TTC549 (cell line): ENCODE results near the gene ITGA2.

Source experiments
- FAIRE-seq: peaks from 2 replicates; lab custom pipeline; 2012; peaks lifted over from hg19 to GRCh38; lab: Jason Lieb, UNC

ITGA2 gene

DNA sequence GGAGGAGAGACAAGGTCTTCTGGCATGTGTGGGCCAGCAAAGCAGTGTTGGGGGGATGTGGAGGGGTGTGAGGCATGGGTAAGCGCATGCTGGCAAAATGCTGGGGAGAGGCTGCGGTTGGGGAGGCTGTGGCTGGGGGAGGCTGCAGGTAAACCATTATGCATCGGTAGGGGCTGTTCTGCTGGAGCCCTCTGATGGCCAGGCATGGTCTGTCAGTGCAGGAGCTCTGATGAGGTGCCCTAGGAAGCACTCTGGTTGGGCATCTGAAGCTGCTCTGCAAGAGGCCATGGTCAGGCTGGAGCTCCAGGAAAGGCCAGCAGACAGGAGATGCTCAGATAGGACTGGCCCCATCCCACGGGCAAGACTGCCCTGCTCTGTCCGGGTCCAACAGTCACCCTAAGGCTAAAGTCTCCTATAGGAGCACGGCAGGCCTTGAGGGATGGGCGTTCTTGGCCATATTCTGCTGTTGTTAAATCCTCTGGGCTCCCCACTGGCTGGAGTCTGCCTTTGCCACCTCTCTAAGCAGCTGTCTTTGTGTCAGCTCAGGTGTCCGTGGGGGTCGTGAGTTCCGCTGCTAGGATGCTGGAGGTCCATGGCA is 28.7 kb downstream of the ITGA2 start:
- no peak for FAIRE-seq

DNA sequence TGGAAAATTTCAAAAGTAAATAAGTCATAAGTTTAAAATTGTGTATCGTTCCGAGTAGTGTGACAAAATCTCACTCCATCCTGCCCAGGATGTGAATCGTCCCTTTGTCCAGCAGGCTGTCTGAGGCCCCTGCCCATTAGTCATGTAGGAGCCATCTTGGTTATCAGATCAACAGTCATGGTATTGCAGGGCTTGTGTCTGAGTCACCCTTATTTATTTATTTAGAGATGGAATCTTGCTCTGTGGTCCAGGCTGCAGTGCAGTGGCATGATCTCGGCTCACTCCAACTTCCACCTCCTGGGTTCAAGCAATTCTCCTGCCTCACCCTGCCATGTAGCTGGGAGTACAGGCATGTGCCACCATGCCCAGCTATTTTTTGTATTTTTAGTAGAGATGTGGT is 30.2 kb downstream of the ITGA2 start:
- no peak for FAIRE-seq

DNA sequence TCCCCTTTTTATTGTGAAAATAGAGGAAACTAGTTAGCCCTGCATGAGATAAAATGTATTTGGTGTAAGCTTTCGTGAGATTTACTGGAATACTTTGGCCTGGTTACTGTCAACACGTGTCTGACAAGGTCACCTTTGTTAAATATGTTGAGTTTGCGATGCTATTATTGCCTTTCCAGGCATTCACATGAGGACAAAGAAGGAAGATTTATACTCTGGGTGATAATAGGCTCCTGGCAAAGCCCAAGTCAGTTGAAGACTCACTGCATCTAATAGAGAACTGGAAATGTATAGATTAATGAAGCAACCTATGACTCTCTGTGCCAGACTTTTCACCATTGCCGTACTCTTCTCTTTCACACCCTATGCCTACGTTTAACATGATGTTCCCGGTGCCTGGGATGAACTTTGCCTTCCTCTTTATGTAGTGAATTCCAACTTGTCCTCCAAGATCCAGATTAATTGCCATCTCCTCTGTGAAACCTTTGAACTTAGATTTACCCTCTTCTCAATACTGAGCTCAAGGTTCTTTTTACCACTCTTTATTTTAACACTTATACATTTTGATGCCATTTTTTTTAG is 33.9 kb downstream of the ITGA2 start:
- FAIRE-seq = no peak

DNA sequence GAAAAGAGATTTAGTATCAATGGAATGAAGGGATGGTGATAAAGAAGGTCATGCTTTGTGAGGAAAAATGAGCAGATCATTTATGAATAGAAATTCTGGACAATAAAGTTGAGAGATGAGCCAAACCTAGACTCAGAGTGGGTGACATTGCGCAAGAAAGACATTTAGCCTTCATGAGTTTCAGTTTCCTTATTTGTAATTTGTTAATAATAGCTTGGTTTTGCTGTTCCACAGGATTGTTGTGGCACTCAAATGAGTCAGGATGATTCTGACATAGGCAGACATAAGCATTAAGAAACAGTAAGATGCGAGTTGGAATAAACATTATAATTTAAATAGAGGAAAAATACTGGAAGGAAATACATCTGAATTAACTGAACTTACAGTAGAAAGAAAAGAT is 34.8 kb downstream of the ITGA2 start:
- FAIRE-seq = no peak

DNA sequence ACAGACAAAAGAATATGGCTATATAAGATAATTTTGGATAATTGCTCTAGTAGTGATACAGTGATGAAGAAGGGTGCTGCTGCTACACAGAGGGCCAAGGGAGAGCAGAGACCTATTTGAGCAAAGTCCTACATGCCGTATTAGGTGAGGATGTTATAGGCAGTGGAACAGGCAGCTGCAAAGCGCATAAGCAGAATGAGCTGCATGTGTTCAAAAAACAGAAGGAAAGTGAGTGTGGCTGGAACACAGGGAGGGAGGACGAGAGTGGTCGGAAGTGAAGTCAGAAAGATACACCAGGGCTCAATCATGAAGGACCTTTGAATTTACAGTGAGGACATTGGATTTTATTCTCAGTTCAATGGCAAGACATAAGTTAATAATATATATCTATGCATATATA is 35.4 kb downstream of the ITGA2 start:
- FAIRE-seq = no peak

DNA sequence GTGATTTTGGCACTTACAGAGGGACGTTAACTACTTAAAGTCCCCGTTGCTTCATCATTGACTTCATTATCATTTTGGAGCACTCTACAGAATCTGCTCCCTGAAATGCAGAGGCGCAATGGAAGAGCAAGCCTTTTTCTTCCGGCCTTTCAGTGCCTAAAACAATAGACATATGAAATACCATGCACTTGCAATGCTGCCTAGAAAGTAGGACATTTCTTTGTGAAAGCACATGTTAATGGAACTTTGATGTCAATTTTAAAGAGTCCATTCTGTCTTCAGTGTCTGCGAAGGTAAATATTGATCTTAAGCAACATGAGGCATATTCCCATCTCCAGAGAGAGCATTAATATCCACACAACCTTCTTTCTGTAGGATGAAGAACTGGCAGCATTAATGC is 36.3 kb downstream of the ITGA2 start:
- FAIRE-seq = no peak

DNA sequence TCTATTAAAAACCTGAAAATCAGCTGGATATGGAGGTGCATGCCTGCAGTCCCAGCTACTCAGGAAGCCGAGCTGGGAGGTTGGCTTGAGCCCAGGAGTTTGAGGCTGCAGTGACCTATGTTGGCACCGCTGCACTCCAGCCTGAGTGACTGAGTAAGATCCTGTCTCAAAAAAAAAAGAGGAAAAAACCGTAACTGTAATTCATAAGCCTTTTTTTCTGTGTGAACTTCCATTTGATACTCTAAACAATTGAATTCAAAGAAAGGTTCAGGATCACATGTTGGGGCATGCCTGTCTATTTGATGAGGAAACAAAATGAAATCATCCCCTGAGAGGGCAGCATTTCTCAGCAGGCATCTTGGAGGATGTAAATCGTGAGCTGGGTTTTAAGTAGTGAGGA is 38.8 kb downstream of the ITGA2 start:
- FAIRE-seq = no peak

DNA sequence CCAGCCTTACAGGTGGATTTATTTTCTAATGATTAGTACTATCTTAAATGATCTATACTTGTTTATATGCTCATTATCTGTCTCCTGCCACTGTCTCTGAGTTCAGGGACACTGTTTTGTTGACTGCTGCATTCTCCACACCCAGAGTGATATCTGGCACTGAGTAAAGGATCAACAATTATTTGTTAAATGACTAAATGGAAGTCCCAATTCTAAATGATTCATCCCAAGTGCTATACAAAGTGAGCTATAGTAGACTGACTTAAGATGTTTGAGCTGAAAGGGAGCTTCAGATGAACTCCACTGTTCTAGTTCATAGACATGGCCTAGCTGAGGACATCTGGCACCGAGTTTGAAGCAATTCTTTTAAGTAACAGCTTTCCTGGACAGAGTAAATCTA is 40.5 kb downstream of the ITGA2 start:
- no peak for FAIRE-seq

DNA sequence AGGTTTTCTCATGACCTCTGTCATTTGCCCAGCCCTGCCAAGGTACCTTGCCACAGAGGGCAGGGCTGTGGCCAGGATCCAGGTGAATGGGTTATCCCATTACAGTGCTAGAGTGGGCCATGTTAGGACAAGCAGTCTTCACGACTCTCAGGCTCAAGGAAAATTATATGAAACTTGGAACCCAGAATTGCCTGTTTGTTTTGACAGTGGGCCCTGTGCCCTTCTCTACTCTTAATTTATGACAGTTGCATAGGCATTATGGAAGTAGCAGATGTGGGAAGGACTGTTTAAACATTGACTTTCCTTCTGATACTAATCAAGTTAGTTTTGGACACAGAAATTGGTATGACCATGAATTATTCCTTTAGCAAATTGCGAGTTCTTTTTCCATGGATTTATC is 41.7 kb downstream of the ITGA2 start:
- FAIRE-seq = no peak

DNA sequence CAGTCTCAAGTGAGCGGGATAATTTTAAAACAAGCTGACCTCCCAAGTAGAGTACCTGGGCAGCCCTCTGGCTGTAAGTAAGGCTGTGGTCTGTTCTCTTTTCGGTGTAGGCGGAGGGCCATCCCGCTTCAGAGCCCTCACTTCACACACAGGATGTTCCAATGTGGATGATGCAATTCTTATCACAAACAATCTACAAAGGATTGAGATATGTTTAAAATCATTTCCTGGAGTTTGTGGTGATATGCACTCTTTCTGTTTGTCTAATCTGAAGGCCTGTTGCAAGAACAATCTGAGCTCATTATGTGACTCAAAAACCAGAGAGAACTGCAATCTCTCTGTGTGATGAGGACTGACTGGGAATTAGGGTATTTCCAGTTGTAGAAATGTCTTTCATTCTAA is 42.5 kb downstream of the ITGA2 start:
- no peak for FAIRE-seq

DNA sequence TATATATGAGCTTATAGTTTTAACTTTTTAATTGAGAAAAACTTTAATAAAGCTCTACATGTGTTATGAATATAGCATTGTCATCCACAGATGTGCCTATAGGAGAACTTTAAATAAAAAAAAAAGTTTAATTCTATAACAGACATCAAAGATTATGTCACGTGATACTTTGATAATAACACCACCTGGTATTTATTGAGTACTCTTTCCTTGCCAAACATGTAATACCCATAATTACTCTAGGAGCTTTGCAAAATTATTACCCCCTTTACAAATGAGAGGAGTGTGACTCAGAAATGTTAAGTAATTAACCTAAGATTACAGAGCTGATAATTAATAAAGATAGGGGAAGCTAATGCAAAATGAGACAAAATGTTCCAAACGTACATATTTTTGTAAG is 43.0 kb downstream of the ITGA2 start:
- no peak for FAIRE-seq

DNA sequence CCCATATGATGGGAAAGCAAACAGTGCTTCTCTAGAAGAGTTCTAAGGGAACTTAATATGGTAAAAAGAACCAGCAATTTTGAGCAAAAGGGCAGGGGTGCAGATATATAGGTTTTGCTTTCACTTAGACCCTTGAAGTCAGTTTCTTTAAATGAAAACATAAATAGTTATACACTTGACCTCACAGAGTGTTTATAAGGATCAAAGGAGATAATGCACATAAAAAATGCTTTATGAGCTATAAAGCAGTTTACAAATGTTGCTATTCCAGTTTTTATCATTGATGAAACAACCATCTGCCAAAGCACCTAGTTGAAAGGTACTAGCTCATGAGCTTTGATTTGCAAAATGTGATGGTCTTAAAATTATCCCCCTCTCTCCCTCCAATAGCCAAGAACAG is 45.7 kb downstream of the ITGA2 start:
- no peak for FAIRE-seq

DNA sequence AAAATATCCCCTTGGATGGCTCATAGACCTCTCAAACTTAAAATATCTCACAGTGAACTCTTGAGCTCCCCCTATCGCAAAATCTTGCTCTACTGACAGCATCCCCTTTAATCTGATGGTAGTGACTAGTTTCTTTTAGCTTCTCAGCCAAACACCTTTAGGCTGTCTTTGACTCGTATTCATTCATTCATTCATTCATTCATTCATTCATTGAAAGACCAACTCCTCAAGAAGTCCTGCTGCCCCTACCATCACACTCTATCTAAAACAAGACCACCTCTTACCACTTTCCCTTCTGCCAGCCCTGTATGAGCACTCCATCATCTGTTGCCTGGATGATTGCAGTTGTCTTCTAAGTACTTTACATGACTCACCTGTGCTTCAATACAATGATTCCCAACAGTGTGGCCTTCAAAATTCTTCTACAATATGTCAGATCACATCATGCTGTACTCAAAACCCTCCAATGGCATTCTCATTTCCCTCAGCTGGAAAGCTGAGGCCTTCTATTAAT is 46.8 kb downstream of the ITGA2 start:
- FAIRE-seq = peak; percentile 34

DNA sequence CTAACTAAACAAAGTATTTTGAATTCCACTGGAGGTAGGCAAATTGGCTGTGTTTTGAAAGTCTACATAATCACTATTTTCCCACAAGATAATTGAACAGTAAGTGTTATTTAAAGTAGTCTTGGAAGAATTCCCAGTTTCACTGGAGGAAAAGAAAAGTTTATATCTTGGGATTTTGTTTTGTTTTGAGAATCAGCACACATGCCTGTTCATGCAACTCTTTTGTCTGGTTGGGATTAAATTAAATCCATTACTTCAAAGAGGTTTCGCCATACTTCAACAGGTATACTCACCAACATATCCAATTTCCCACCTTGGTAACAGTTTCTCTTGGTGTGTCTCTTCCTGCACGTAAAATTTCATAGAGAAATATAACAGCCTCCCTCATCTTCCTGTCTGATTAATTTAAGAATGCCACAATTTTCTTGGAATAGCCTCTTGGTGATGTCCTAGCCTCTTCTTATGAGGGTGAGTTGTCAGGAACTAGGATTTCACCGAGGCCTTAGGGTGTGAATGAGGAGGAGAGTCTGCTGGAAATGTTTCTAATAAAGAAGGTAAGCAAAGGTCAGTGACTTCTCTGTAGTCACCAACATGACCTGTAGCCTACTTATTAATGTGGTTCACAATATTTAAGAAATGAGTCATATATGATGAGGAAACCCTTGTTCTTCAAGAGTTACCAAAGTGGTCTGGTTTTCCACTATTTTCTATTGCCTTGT is 48.1 kb downstream of the ITGA2 start:
- no peak for FAIRE-seq

DNA sequence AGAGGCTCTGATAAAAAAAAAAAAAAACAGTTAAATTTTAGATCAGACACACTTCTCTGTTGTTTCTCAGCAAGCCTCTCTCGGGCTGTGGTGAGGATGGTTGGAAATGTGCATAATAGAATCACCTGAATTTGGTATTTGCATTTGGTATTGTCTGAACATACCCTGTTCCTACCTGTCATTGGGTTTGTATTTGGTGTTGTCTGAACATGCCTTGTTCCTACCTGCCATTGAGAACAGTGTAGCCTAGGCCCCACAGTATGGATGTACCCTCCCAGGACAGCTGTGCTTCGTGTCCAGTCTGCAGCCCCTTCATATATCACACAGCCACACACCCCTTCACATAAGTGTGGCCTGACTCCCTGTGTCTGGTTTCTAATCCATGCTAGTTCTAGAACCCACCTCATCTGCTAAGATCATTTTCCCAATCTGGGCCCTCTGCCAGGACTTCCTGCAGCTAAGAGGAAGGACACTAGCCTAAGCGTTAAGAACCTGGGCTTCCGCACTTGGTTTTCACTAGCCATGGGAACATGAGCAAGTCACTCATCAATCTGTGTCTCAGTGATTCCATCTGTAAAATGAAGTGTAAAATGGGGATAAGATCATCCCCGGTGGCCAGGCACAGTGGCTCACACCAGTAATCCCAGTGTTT is 49.2 kb downstream of the ITGA2 start:
- no peak for FAIRE-seq

DNA sequence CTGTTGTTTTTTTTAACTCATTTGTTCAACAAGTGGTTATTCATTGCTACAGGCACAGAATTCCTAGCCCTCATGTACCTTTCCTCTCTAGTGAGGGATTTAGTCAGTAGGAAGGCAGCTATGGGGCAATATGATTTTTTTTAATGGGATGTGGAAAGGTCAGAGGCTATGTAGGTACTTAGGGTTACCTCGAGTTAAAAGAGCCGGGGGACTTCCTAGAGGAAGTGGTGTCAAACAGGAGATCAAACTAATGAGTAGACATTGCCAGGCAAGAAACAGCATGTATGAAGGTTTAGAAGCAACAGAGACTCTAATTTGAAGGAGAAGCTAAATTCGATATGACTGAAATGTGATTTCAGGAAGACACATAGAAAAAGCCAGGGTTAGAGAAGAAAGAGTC is 50.7 kb downstream of the ITGA2 start:
- no peak for FAIRE-seq

DNA sequence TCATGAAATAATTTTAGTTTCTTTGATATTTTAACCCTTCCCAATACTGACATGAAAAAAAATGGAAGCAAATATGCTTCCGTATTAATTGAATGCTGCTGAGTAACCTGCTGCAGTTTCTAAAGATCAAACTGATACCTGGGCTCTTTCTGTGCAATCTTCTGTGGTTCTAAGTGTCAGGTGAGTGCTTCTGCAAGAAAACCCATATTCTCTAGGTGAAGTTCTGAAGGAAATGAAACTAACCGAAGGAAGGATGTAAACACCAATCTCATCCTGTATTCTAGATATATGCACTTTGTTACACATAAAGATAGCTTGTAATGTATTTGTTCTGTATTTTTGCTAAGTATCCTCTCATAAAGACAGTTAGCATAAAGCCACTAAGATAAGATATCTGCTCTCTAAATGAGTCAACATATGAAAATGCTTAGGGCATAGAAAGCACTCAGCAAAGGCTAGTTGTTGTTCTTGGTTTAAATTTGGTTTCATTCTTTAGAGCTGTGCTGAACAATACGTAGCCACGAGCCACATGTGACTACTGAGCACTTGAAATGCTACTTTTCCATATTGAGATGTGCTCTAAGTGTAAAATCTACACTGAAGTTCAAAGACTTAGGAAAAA is 52.0 kb downstream of the ITGA2 start:
- FAIRE-seq = no peak

DNA sequence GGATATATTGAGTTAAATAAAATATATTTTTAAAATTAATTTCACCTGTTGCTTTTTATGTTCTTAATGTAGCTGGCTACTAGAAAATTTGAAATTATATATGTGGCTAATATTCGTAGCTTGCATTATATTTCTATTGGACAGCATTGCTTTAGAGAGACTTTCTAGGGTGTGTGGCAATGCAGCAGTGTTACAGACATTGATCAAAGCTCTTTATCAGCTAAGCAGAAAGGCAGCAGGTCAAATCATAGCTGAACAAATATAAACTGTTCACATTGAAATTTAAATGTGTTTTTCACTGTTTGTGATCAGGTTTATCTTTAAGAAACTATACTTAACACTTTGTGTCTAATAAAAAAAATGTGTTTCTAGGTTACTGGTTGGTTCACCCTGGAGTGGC is 52.6 kb downstream of the ITGA2 start:
- no peak for FAIRE-seq

DNA sequence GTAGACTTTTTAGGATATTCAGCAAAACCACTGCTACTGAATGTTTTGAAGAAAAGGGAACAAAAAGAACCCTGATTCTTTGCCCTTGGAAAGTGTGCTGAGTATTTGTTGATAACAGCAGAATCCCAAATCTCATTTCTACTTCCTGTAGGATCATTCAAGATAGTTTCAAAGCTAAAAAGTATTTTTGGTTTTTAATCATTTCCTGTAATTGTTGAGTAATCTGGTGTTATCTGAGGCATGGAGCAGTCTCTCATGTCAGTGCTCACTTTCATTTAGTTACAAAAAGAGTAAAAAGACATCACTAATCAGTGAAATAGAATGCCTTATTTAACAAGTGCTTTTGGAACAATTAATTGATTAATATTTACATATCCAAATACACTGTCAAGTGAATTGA is 56.1 kb downstream of the ITGA2 start:
- FAIRE-seq = no peak

DNA sequence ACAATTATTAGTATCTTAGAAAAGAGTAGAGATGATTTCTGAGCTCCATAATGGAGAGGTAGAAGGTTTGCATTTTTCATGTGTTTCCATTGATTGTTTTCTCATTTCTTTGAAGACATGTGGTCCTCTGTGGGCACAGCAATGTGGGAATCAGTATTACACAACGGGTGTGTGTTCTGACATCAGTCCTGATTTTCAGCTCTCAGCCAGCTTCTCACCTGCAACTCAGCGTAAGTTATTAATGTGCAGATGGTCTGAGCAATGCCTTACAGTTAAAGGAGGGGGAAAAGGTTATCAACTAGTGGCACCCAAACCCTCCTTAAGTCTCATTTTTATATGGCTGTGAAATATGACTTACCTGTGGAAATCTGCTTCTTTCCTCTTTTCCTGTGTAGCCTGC is 59.1 kb downstream of the ITGA2 start:
- FAIRE-seq = no peak

DNA sequence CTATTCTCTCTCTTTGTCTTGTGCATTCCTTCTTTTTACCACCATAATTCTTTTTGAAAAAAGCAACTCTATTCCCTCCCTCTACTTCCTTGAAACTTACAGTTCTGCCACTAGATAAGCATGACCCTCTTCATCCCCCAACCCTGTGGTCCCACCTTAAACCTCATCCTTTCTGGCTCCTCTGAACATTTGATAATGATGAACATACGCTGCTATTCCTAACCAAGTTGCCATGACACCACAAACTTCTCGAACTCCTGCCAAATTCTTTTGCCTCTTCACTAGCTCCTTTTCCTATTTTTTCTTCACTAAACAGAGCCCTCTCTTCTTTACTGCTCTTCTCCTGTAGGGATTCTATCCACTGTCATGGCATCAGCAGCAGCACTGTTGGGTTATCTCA is 63.3 kb downstream of the ITGA2 start:
- FAIRE-seq = no peak

DNA sequence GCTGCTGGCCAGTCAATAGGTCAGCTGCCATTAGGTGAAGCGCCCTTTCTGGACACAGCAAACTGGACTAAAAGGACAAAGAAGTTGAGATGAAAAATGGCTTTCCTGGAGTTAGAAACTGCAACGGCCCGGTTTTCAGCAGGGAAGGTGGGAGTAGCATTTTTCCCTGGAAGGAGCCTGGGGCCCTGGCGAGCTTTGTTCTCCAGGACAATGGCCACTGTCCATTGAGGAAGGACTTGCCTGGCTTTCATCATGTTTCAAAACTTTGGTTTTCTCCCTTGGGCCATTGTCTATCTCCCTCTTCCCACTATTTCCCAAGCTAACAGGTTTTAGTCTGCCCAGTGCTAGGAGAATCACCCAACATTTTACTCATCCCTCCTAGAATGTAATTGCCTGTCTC is 64.2 kb downstream of the ITGA2 start:
- no peak for FAIRE-seq

DNA sequence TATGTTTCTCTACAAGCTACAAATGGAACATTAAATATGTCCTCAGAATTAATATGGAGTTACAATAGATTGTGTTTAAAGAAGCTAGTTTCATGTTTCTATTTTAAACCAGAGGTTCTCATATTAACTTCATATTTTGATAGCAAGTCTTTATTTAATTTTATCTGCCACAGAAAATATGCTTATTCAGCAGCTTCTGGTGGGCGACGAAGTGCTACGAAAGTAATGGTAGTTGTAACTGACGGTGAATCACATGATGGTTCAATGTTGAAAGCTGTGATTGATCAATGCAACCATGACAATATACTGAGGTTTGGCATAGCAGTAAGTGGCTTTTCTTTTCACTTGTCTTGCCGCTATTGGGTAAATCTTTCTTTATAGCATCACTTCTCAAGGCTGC is 66.2 kb downstream of the ITGA2 start:
- no peak for FAIRE-seq
